Neural crest cell (in vitro differentiated cells): ENCODE results near the gene GOLGA8B. TPM values are rescaled to one million over a fixed set of nuclear protein-coding genes. Genes with fewer than 3 reads are reported as not detected.

Source experiments
- DNase-seq: peaks from one replicate; pipeline ENCODE4 v3.0.0; 2021; ENCODE audit warnings: low read depth, mixed read lengths, low spot score
- H3K27ac Mint-ChIP-seq: one replicate; pipeline ENCODE4 v1.8.0; 2021; ENCODE audit warnings: mild to moderate bottlenecking, mixed read lengths; ENCODE audit not compliant: unreplicated experiment
- H3K27me3 Mint-ChIP-seq: 2 replicates; pipeline ENCODE4 v1.8.0; 2021; ENCODE audit warnings: low read depth, mild to moderate bottlenecking, mixed read lengths
- H3K36me3 Mint-ChIP-seq: 2 replicates; pipeline ENCODE4 v1.8.0; 2021; ENCODE audit warnings: low read depth, mild to moderate bottlenecking, mixed read lengths
- H3K4me1 Mint-ChIP-seq: 2 replicates; pipeline ENCODE4 v1.8.0; 2021; ENCODE audit warnings: mixed read lengths
- H3K4me3 Mint-ChIP-seq: one replicate; pipeline ENCODE4 v1.8.0; 2021; ENCODE audit warnings: mild to moderate bottlenecking, mixed read lengths
- H3K9me3 Mint-ChIP-seq: 2 replicates; pipeline ENCODE4 v1.8.0; 2021; ENCODE audit warnings: mixed read lengths
- total RNA-seq: library from RNA; stranded (reverse); gene quantifications from 2 replicates; pipeline ENCODE4 v1.2.1, GENCODE V29; 2021
- TF ChIP-seq, protein P1 (sequence below): fragments of 200-600 bp; sonication (generic); conservative IDR thresholded peaks from 2 replicates; pipeline ENCODE4 v1.5.0; 2021; ENCODE audit warnings: antibody characterized with exemption, mild to moderate bottlenecking

The GOLGA8B gene
- total RNA-seq, 1 donor from 2014 or later: 45.9 TPM

DNA sequence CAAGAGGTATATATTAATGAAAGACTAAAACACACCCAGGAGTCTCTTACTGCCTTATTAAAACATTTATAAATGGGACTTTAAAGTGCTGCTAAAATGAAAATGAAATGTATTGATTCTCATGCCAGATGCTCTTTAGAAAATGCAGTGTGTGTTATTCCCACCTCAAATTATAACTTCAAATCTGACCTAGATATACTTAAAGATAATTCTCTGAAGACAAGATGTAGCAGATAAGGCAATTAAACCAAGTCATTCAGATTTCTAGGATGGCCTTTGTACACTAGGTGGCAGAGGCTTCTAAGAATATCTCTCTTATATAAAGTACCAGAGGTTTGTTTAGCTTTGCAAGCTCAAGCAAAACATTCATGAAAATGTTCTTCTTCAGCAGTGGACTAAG is 26.9 kb upstream of the GOLGA8B start:
- DNase-seq: no peak

DNA sequence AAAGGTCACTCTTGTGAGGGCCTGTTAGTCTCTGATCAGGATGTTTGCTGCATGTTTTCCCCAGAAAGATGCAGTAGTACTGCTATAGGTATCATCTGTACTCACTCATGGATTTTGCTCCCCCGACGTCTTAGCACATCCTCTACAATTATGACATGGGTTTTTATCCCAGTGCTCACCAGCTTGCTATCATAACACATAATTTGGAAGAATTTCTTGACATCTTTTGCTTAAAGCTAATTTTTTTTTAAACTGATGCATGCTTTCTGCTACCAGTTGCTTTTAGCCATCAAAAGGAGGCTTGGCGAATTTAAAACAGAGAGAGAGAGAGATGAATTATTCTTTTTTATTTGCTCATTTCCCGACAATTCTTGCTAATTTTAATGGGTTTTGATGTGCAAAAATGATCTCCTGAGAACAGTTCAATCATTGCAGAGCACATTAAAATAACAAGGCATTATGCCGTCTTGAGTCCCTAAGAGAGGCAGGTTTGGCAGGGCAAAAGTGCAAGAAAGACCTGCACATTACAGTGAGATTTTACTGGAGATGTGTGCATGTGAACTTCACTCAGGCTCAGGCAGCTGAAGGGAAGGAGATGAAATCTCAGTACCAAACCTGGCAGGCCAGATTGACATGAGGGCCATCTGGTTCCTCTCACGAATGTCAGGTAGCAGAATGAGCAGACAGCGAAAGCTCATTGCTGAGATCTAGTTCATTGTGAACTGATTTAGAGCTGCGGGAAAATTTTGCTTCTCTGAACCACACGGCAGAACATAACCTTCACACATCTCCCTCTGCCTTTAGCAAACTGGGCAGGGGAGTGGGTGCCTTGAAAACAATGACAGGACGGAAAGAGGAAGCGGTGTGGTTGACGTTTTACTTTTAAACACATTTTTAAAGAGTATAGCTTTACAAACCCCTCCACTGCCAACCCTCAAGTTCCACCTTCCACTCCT is 25.9 kb upstream of the GOLGA8B start:
- Mint-ChIP-seq H3K4me1 (no peaks in the 10 kb centered on the region), H3K36me3 (no peaks in the 10 kb centered on the region), H3K4me3 (no peak overlapping the region), H3K27me3 (peaks cover 71% of the 10 kb centered on the region), H3K9me3 (no peaks in the 10 kb centered on the region), H3K27ac (no peak overlapping the region)
- no peak for DNase-seq
- TF ChIP-seq, protein P1, sequence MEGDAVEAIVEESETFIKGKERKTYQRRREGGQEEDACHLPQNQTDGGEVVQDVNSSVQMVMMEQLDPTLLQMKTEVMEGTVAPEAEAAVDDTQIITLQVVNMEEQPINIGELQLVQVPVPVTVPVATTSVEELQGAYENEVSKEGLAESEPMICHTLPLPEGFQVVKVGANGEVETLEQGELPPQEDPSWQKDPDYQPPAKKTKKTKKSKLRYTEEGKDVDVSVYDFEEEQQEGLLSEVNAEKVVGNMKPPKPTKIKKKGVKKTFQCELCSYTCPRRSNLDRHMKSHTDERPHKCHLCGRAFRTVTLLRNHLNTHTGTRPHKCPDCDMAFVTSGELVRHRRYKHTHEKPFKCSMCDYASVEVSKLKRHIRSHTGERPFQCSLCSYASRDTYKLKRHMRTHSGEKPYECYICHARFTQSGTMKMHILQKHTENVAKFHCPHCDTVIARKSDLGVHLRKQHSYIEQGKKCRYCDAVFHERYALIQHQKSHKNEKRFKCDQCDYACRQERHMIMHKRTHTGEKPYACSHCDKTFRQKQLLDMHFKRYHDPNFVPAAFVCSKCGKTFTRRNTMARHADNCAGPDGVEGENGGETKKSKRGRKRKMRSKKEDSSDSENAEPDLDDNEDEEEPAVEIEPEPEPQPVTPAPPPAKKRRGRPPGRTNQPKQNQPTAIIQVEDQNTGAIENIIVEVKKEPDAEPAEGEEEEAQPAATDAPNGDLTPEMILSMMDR: no peak

More for the DNA sequence above, 26.9 kb upstream of the GOLGA8B start:
- H3K27ac Mint-ChIP-seq: no peak overlapping the region
- no peaks in the 10 kb centered on the region for H3K36me3 Mint-ChIP-seq
- no peaks in the 10 kb centered on the region for H3K9me3 Mint-ChIP-seq
- no peaks in the 10 kb centered on the region for H3K4me1 Mint-ChIP-seq
- peaks cover 75% of the 10 kb centered on the region for H3K27me3 Mint-ChIP-seq
- TF ChIP-seq, protein P1: peak; percentile 53
- no peak overlapping the region for H3K4me3 Mint-ChIP-seq

DNA sequence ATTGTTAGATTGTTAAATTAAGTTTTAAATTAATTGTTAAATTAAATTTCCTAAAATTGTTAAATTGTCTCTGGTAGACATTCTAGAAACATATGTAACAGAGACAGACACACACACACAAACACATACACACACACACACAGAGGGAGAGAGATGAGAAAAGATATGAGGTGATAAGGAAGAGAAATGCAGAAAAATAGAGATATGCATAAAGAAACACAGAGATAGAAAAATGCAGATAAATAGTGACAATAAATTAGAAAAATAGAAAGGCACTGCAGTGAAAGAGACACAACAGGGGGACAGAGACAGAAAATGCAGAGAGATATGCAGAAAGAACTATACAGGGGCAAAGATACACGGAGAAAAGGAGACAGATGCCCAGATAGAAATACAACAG is 25.1 kb upstream of the GOLGA8B start:
- peaks cover 71% of the 10 kb centered on the region for H3K27me3 Mint-ChIP-seq
- TF ChIP-seq, protein P1: no peak
- no peak for DNase-seq
- H3K4me3 Mint-ChIP-seq: no peak overlapping the region
- H3K4me1 Mint-ChIP-seq: no peaks in the 10 kb centered on the region
- H3K36me3 Mint-ChIP-seq: no peaks in the 10 kb centered on the region
- H3K27ac Mint-ChIP-seq: no peak overlapping the region
- no peaks in the 10 kb centered on the region for H3K9me3 Mint-ChIP-seq

DNA sequence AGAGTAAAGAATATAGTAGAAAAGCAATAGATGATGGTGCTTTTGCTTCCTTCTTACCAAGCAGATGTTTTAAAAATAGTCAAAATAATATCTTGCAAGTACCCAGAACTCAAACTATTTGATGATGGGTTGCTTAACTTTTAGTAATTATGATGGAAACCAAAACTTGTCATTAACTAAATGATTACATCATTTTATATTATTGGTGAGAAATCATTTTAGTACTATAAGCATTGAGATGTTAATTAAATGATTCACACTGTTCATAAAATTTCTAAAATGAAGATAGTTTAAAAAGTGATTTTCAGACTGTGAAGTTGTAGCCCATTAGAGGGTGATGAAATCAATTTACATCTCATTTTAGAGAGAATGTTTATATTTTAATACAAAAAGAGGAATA is 24.4 kb upstream of the GOLGA8B start:
- peaks cover 70% of the 10 kb centered on the region for H3K27me3 Mint-ChIP-seq
- TF ChIP-seq, protein P1: no peak
- no peak for DNase-seq
- H3K36me3 Mint-ChIP-seq: no peaks in the 10 kb centered on the region
- H3K4me1 Mint-ChIP-seq: no peaks in the 10 kb centered on the region
- no peak overlapping the region for H3K4me3 Mint-ChIP-seq
- no peaks in the 10 kb centered on the region for H3K9me3 Mint-ChIP-seq
- no peak overlapping the region for H3K27ac Mint-ChIP-seq

DNA sequence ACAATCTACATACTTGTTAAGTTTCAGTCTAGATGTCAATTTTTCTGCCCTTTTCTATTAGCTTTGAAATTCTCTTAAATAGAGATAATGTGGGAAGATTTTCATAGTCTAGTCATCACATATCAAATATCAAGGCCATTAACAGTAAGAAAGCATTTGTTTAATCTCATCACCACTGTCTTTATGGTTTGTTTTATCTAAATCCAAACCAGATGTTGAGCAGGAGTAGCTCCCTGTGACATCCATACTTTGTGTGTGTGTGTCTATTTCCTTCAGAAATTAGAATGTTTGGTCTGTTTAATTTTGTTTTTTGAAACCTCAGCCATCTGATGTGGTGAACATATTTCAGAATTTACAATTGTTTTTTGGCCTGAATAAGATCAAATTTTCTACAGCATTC is 23.1 kb upstream of the GOLGA8B start:
- TF ChIP-seq, protein P1: no peak
- no peak for DNase-seq
- Mint-ChIP-seq H3K9me3 (no peaks in the 10 kb centered on the region), H3K4me1 (no peaks in the 10 kb centered on the region), H3K27ac (no peak overlapping the region), H3K36me3 (no peaks in the 10 kb centered on the region), H3K4me3 (no peak overlapping the region), H3K27me3 (peaks cover 68% of the 10 kb centered on the region)
